Gastrocnemius medialis (tissue), 4 donors: ENCODE data around the gene LIPE. TPM values are rescaled to one million over a fixed set of nuclear protein-coding genes. Genes with fewer than 3 reads are reported as not detected.

Source experiments
- ATAC-seq, 2 donors: fragments of 150-250 bp; one replicate each; pipeline ENCODE4 v1.9.1; 2016
- DNase-seq, 2 donors: peaks; one replicate each; pipeline ENCODE4 v3.0.0-alpha.2; 2019
- H3K27ac ChIP-seq, 4 donors: fragments of 200-600 bp; sonication (generic); 1 replicate in 1 of 4; 2 replicates in 3 of 4; pipeline ENCODE4 v1.5.1; 2016 to 2018; ENCODE audit warnings: mild to moderate bottlenecking in 2 of 4, moderate library complexity in 1 of 4
- H3K27me3 ChIP-seq, 3 donors: fragments of 200-600 bp; sonication (generic) in 2 of 3; 1 replicate in 1 of 3; 2 replicates in 2 of 3; pipeline versions ENCODE4 v1.5.1 to v1.6.0; 2016 to 2019; ENCODE audit warnings: mild to moderate bottlenecking in 1 of 3, moderate library complexity in 1 of 3
- H3K36me3 ChIP-seq, 2 donors: fragments of 200-600 bp; sonication (generic) in 1 of 2; one replicate each; pipeline ENCODE4 v1.5.1; 2017 to 2018
- H3K4me1 ChIP-seq, 2 donors: fragments of 200-600 bp; sonication (generic) in 1 of 2; one replicate each; pipeline ENCODE4 v1.5.1; 2016 to 2017; ENCODE audit warnings: mild to moderate bottlenecking in 2 of 2
- H3K4me3 ChIP-seq, 4 donors: fragments of 200-600 bp; sonication (generic) in 3 of 4; 1 replicate in 1 of 4; 2 replicates in 3 of 4; pipeline ENCODE4 v1.5.1; 2016 to 2019; ENCODE audit warnings: mild to moderate bottlenecking in 2 of 4
- H3K9me3 ChIP-seq, 3 donors: fragments of 200-600 bp; sonication (generic) in 2 of 3; 1 replicate in 1 of 3; 2 replicates in 2 of 3; pipeline ENCODE4 v1.5.1; 2016 to 2019
- CTCF ChIP-seq, 5 experiments: fragments of 450-650 bp in 3 of 5; fragments of 200-600 bp in 2 of 5; sonication (generic) in 2 of 5; IDR thresholded peaks in 4 of 5; conservative IDR thresholded peaks in 1 of 5; 1 replicate in 4 of 5; 2 replicates in 1 of 5; pipeline ENCODE4 v1.5.1; 2016 to 2019; ENCODE audit warnings: antibody characterized with exemption in 5 of 5, mild to moderate bottlenecking in 3 of 5, moderate library complexity in 3 of 5
- POLR2A ChIP-seq, 2 donors: fragments of 450-650 bp; IDR thresholded peaks; one replicate each; pipeline ENCODE4 v1.6.1; 2017; ENCODE audit warnings: antibody characterized with exemption in 2 of 2, mild to moderate bottlenecking in 2 of 2, moderate library complexity in 2 of 2
- in situ Hi-C, 4 donors: fragments of 200-750 bp; cut with MboI; loops; one replicate each; pipeline versions ENCODE4 v1.15.0 to v1.8.0; 2017; ENCODE audit warnings: low sequenced_read_pairs in 4 of 4
- intact Hi-C: fragments of 100-400 bp; cut with DNase I; formaldehyde crosslinking; loops from one replicate; pipeline ENCODE4 v1.15.1; 2023; ENCODE audit warnings: low total_unique reads
- total RNA-seq, 4 donors: library from RNA; depleted of rRNA; stranded (reverse); fragments of >200 nt; gene quantifications; one replicate each; pipeline versions ENCODE4 v1.1.0 to v1.2.3, GENCODE V29; 2016

LIPE gene
- total RNA-seq, 4 donors from 2014 or later = 6.9 to 44.5 (median 13.7) TPM

GRCh38 chr19:42412227-42412626 is 15.0 kb downstream of the LIPE start:
- DNase-seq (peak in 1 of 2 donors; percentile 65), ATAC-seq (peak; percentile 57 to 71)
- no peak overlapping the region for H3K4me3 ChIP-seq
- no peaks in the 10 kb centered on the region for H3K9me3 ChIP-seq
- in situ Hi-C loops = no loop called here
- H3K27me3 ChIP-seq = no peaks in the 10 kb centered on the region
- peaks cover 5 to 9% of the 10 kb centered on the region in 2 donors for H3K4me1 ChIP-seq
- H3K36me3 ChIP-seq = no peaks in the 10 kb centered on the region
- no peak for TF ChIP-seq POLR2A (IDR thresholded peaks at IDR 0.05)
- no peak for TF ChIP-seq CTCF (IDR thresholded peaks at IDR 0.05 in 4 of 5, conservative IDR thresholded peaks at IDR 0.05 in 1 of 5)
- intact Hi-C loops = no loop called here
- peak overlapping the region; percentile 54 to 77 (median 65) for H3K27ac ChIP-seq

GRCh38 chr19:42411581-42412178 is 15.5 kb downstream of the LIPE start:
- ATAC-seq (no peak), DNase-seq (no peak)
- H3K27ac ChIP-seq = peak overlapping the region; percentile 54 to 77 (median 65)
- TF ChIP-seq CTCF (IDR thresholded peaks at IDR 0.05 in 4 of 5, conservative IDR thresholded peaks at IDR 0.05 in 1 of 5) (no peak), POLR2A (IDR thresholded peaks at IDR 0.05) (no peak)
- no peaks in the 10 kb centered on the region for H3K36me3 ChIP-seq
- in situ Hi-C loops = no loop called here
- no peaks in the 10 kb centered on the region for H3K27me3 ChIP-seq
- peaks cover 5 to 9% of the 10 kb centered on the region in 2 donors for H3K4me1 ChIP-seq
- intact Hi-C loops = no loop called here
- H3K9me3 ChIP-seq = no peaks in the 10 kb centered on the region
- no peak overlapping the region for H3K4me3 ChIP-seq

GRCh38 chr19:42410371-42410770 is 16.8 kb downstream of the LIPE start:
- intact Hi-C loops (no loop called here), in situ Hi-C loops (no loop called here)
- TF ChIP-seq CTCF (IDR thresholded peaks at IDR 0.05 in 4 of 5, conservative IDR thresholded peaks at IDR 0.05 in 1 of 5) (no peak), POLR2A (IDR thresholded peaks at IDR 0.05) (no peak)
- H3K9me3 ChIP-seq = no peaks in the 10 kb centered on the region
- no peaks in the 10 kb centered on the region for H3K36me3 ChIP-seq
- no peaks in the 10 kb centered on the region for H3K27me3 ChIP-seq
- peaks cover 5 to 9% of the 10 kb centered on the region in 2 donors for H3K4me1 ChIP-seq
- DNase-seq = no peak
- ATAC-seq = no peak
- H3K27ac ChIP-seq = peak overlapping the region in 1 of 4 donors; percentile 73
- H3K4me3 ChIP-seq = no peak overlapping the region

- H3K27me3 ChIP-seq = no peaks in the 10 kb centered on the region
- no peaks in the 10 kb centered on the region for H3K36me3 ChIP-seq
- ATAC-seq (peak in 1 of 2 donors; percentile 12), DNase-seq (no peak)
- H3K27ac ChIP-seq = peak overlapping the region; percentile 22 to 46 (median 34)
- H3K4me3 ChIP-seq = no peak overlapping the region
- TF ChIP-seq POLR2A (IDR thresholded peaks at IDR 0.05) = no peak
- TF ChIP-seq CTCF (IDR thresholded peaks at IDR 0.05 in 4 of 5, conservative IDR thresholded peaks at IDR 0.05 in 1 of 5) = no peak
- no peaks in the 10 kb centered on the region for H3K9me3 ChIP-seq
- in situ Hi-C loops = no loop called here
- intact Hi-C loops = no loop called here
- H3K4me1 ChIP-seq = peaks cover 5 to 9% of the 10 kb centered on the region in 2 donors
Observed at GRCh38 chr19:42409477-42409876, 17.7 kb downstream of the LIPE start.

GRCh38 chr19:42407816-42408175 is 19.4 kb downstream of the LIPE start:
- H3K36me3 ChIP-seq = no peaks in the 10 kb centered on the region
- no peak for DNase-seq
- H3K27ac ChIP-seq = no peak overlapping the region
- no peak overlapping the region for H3K4me3 ChIP-seq
- in situ Hi-C loops = no loop called here
- H3K4me1 ChIP-seq = peaks cover 5 to 9% of the 10 kb centered on the region in 2 donors
- intact Hi-C loops = no loop called here
- no peak for ATAC-seq
- H3K9me3 ChIP-seq = no peaks in the 10 kb centered on the region
- no peak for TF ChIP-seq POLR2A (IDR thresholded peaks at IDR 0.05)
- TF ChIP-seq CTCF (IDR thresholded peaks at IDR 0.05 in 4 of 5, conservative IDR thresholded peaks at IDR 0.05 in 1 of 5) = no peak
- H3K27me3 ChIP-seq = no peaks in the 10 kb centered on the region
